ENCODE results near the gene CENPX. TPM values are rescaled to one million over a fixed set of nuclear protein-coding genes. Genes with fewer than 3 reads are reported as not detected.

The CENPX gene
- total RNA-seq (10 to 100 TPM; 25.4 to 36.0 (median 29.8) TPM), polyA plus RNA-seq (10 to 100 TPM; 69.4 to 91.8 (median 79.0) TPM)
- long read RNA-seq, donor 1, transcript CENPX-201 (4 exons, 751 nt), result major isoform, 18 of 38 reads
- long read RNA-seq, donor 1, transcript CENPX-202 (5 exons, 805 nt), result minor isoform, 11 of 38 reads
- long read RNA-seq, donor 1, partial matches to known transcripts, result 0 of 38 reads
- long read RNA-seq, donor 1, other reads (novel, unspliced or antisense), result 0 of 38 reads
- long read RNA-seq, donor 2, transcript CENPX-202 (5 exons, 805 nt), result minor isoform, 9 of 28 reads
- long read RNA-seq, donor 2, transcript CENPX-201 (4 exons, 751 nt), result major isoform, 13 of 28 reads
- long read RNA-seq, donor 2, partial matches to known transcripts, result 0 of 28 reads
- long read RNA-seq, donor 2, other reads (novel, unspliced or antisense), result 0 of 28 reads

DNA sequence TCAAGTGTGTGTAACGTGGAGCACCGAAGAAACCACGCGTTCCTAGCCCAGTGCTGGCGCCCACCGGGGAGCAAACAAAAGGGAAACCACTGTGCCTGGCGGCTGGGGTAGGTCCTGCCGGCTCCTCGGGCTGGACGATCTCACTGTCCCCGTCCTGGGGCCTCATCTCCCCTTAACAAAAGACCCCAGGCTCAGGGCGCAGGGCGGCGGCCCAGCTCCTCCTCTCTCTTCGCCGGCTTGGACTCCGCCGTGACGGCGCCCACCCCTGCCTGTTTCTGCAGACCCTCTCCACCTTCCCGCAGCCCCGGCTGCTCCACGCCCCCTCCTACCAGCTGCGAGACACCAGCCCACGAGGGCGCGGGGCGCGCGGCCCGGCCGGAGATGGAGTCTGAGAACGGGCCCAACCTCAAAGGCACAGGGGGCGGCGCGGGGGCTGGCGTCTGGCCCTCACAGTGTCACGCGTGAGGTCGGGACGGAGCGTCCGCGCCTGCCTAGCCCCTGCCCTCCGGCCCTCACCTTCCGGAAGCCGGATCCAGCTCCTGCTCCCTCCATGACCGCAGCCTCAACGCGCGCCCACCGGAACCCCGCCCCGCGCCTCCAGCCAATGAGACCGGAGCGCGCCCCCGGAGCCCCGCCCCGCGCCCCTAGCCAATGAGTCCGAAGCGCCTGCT, at the start of gene CENPX:
Gene CENPX (minus strand): TSS at position 569 of the 671 bp plus-strand sequence. CDS start 17 bp downstream, at position 552.
- Histone ChIP-seq H3K27me3 (replicated peaks in 1 of 7) (no peaks in the 10 kb centered on the region), H3K27ac (peak within 1 kb of the TSS; percentile 4 to 88 (median 73)), H3K9me3 (no peaks in the 10 kb centered on the region), H3K4me3 (peak within 1 kb of the TSS; percentile 75 to 99 (median 91)), H3K4me1 (peaks cover 25 to 55% (median 36%) of the 10 kb centered on the region in 6 donors), H3K36me3 (peaks cover 0 to 40% (median 8%) of the 10 kb centered on the region in 6 donors)
- peak; percentile 87 for DNase-seq
- 0% methylated on average over 15 to 64 of the region's 64 CpGs for WGBS, 5 donors
- intact Hi-C loops (cut with DNase I; ENCODE audit: low total_unique reads), result loop anchor here (5.0 kb wide), 1 partner anchor 65 kb away; no protein-coding TSS in a partner anchor
- TF ChIP-seq POLR2A (IDR thresholded peaks at IDR 0.05) (no peak), POLR2AphosphoS5 (IDR thresholded peaks at IDR 0.05) (peak; percentile 77 to 85 (median 83))
- TF ChIP-seq, protein P1, sequence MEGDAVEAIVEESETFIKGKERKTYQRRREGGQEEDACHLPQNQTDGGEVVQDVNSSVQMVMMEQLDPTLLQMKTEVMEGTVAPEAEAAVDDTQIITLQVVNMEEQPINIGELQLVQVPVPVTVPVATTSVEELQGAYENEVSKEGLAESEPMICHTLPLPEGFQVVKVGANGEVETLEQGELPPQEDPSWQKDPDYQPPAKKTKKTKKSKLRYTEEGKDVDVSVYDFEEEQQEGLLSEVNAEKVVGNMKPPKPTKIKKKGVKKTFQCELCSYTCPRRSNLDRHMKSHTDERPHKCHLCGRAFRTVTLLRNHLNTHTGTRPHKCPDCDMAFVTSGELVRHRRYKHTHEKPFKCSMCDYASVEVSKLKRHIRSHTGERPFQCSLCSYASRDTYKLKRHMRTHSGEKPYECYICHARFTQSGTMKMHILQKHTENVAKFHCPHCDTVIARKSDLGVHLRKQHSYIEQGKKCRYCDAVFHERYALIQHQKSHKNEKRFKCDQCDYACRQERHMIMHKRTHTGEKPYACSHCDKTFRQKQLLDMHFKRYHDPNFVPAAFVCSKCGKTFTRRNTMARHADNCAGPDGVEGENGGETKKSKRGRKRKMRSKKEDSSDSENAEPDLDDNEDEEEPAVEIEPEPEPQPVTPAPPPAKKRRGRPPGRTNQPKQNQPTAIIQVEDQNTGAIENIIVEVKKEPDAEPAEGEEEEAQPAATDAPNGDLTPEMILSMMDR (IDR thresholded peaks at IDR 0.05 in 8 of 11, conservative IDR thresholded peaks at IDR 0.05 in 3 of 11), result no peak

DNA sequence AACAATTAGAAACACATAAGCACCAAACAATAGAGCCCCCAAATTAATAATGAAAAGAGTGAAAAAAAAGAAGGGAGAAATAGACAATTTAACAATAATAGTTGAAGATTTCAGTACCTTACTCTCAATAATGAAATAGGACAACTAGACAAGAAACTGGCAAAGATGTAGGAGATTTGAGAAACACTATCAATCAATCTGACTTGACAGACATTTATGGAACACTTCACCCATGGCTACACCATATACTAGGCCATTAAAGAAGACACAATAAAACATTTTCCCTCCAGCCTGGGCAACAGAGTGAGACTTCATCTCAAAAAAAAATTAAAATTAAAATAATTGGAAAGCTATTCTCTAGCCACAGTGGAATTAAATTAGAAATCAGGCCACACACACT, 47.9 kb upstream of the CENPX start:
- intact Hi-C loops (cut with DNase I; ENCODE audit: low total_unique reads), result no loop called here
- Histone ChIP-seq H3K4me1 (peaks cover 8 to 13% (median 11%) of the 10 kb centered on the region in 6 donors), H3K9me3 (no peaks in the 10 kb centered on the region), H3K36me3 (no peaks in the 10 kb centered on the region), H3K27me3 (replicated peaks in 1 of 7) (no peaks in the 10 kb centered on the region), H3K27ac (no peak overlapping the region), H3K4me3 (no peak overlapping the region)
- TF ChIP-seq POLR2A (IDR thresholded peaks at IDR 0.05), result no peak
- TF ChIP-seq, protein P1 (IDR thresholded peaks at IDR 0.05 in 8 of 11, conservative IDR thresholded peaks at IDR 0.05 in 3 of 11), result no peak
- TF ChIP-seq POLR2AphosphoS5 (IDR thresholded peaks at IDR 0.05), result no peak
- no peak for DNase-seq

DNA sequence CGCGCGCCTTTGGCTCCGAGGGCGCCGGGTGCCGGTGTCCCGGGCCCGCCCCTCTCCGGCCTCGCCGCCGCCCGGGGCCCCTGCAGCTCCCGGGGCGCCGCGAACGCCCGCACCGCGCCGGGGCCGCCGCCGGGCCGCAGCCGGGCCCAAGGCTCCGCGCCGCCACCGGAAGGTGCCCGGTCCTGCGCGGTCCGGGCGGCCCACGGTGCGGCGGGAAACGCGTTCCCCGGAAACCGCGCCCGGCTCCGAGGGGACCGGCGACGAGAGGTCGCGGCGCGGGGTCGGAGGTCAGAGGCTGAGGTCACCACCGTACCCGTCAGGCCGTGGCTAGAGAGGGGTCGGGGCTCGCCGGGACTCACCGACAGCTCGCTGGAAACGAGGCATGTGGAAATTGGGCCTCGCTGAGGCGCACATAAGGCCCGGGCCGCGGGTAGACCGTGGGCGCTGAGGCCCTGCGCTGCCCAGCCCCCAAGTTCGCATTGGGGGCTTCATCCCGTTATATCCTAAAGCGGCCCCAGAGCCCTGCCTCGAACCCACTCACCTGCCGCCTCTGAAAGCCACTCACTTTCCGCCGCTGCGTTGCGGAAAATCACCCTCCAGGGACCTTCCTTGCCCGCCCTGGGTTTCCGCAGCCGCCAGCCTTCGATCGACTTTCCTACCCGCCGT, 43.1 kb upstream of the CENPX start, which contains the start of gene DUS1L:
Gene DUS1L (minus strand): TSS at position 167 of the 666 bp plus-strand sequence. CDS start 745 bp downstream, outside the sequence.
- peak; percentile 91 for DNase-seq
- Histone ChIP-seq H3K36me3 (peaks cover 0 to 34% (median 26%) of the 10 kb centered on the region in 6 donors), H3K27ac (peak within 1 kb of the TSS; percentile 84 to 94 (median 90)), H3K9me3 (no peaks in the 10 kb centered on the region), H3K27me3 (replicated peaks in 1 of 7) (no peaks in the 10 kb centered on the region), H3K4me1 (peaks cover 17 to 47% (median 34%) of the 10 kb centered on the region in 6 donors), H3K4me3 (peak within 1 kb of the TSS; percentile 73 to 96 (median 91))
- 10 to 35% (median 10%) methylated on average over 24 to 88 of the region's 88 CpGs for WGBS, 5 donors
- intact Hi-C loops (cut with DNase I; ENCODE audit: low total_unique reads), result no loop called here
- TF ChIP-seq, protein P1 (IDR thresholded peaks at IDR 0.05 in 8 of 11, conservative IDR thresholded peaks at IDR 0.05 in 3 of 11), result no peak
- peak; percentile 84 to 91 (median 85) for TF ChIP-seq POLR2AphosphoS5 (IDR thresholded peaks at IDR 0.05)
- peak in 1 of 3 donors; percentile 98 for TF ChIP-seq POLR2A (IDR thresholded peaks at IDR 0.05)
